Brain microvascular endothelial cell (primary cell): ENCODE measurements around the gene GPR152.

Source experiments
- DNase-seq: peaks from one replicate; pipeline ENCODE4 v3.0.0-alpha.2; 2020
- H3K27ac ChIP-seq: fragments of 250-450 bp; sonication (Bioruptor Pico); 2 replicates; pipeline ENCODE4 v1.5.1; 2020; ENCODE audit warnings: mild to moderate bottlenecking, moderate library complexity
- H3K27me3 ChIP-seq: fragments of 250-450 bp; sonication (Bioruptor Pico); replicated peaks from 2 replicates; pipeline ENCODE4 v1.5.1; 2020; ENCODE audit warnings: mild to moderate bottlenecking
- H3K36me3 ChIP-seq: fragments of 250-450 bp; sonication (Bioruptor Pico); replicated peaks from 2 replicates; pipeline ENCODE4 v1.5.1; 2020; ENCODE audit warnings: mild to moderate bottlenecking
- H3K4me3 ChIP-seq: 2 replicates; pipeline ENCODE4 v1.5.1; 2011; ENCODE audit warnings: low read depth, mild to moderate bottlenecking, control low read depth, low read length, moderate library complexity
- in situ Hi-C: cut with HindIII; loops from 2 replicates; pipeline ENCODE4 v1.10.0; 2017; ENCODE audit warnings: low sequenced_read_pairs, low pct_ligation_motif_present
- TF ChIP-seq, protein P1 (sequence below): IDR thresholded peaks from 2 replicates; pipeline ENCODE4 v1.5.1; 2011; ENCODE audit warnings: low read depth, mild to moderate bottlenecking, moderate library complexity, low read length, control low read depth, inconsistent platforms; ENCODE audit errors: missing control alignments

GPR152 gene

DNA sequence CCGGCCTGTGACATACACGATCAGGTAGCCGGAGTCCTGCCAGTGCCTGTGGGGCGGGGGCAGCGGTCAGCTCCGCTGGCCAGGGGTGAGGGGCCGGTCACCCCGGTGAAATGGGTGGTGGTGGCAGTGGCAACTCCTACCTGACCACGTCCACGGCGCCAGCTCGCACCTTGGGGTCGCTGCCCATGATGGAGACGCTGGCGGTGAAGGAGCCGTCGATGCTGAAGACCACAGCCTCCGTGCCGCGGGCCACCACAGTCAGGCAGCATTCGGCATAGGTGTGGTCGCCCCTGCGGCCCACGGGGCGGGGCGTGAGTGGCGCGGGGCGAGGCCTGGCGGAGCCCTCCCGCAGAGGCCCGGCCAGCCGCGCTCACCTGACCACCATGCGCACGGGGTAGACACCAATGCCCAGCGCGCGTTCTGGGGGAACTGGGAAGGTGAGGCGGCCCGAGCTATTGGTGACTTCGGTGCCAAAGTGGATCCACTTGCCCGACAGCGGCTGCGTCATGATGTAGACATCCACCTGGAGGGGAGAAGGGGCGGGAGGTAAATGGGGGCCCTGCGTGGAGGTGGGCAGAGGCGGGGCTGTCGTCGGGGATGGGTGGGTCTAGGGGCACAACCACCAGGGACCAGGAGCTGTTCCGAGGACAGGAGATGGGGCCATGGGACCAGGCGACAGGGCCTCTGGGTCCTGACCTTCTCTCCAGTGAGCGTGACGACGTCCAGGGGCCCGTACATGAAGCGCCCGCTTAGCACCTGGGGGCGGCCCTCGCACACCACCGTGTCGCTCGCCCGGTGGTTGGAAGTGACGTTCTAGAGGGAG, 41.2 kb upstream of the GPR152 start:
- TF ChIP-seq, protein P1, sequence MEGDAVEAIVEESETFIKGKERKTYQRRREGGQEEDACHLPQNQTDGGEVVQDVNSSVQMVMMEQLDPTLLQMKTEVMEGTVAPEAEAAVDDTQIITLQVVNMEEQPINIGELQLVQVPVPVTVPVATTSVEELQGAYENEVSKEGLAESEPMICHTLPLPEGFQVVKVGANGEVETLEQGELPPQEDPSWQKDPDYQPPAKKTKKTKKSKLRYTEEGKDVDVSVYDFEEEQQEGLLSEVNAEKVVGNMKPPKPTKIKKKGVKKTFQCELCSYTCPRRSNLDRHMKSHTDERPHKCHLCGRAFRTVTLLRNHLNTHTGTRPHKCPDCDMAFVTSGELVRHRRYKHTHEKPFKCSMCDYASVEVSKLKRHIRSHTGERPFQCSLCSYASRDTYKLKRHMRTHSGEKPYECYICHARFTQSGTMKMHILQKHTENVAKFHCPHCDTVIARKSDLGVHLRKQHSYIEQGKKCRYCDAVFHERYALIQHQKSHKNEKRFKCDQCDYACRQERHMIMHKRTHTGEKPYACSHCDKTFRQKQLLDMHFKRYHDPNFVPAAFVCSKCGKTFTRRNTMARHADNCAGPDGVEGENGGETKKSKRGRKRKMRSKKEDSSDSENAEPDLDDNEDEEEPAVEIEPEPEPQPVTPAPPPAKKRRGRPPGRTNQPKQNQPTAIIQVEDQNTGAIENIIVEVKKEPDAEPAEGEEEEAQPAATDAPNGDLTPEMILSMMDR, result no peak
- no peak overlapping the region for H3K4me3 ChIP-seq
- H3K27me3 ChIP-seq, result no peaks in the 10 kb centered on the region
- no peak for DNase-seq
- in situ Hi-C loops, result no loop called here
- no peak overlapping the region for H3K27ac ChIP-seq
- H3K36me3 ChIP-seq, result peaks cover 77% of the 10 kb centered on the region

DNA sequence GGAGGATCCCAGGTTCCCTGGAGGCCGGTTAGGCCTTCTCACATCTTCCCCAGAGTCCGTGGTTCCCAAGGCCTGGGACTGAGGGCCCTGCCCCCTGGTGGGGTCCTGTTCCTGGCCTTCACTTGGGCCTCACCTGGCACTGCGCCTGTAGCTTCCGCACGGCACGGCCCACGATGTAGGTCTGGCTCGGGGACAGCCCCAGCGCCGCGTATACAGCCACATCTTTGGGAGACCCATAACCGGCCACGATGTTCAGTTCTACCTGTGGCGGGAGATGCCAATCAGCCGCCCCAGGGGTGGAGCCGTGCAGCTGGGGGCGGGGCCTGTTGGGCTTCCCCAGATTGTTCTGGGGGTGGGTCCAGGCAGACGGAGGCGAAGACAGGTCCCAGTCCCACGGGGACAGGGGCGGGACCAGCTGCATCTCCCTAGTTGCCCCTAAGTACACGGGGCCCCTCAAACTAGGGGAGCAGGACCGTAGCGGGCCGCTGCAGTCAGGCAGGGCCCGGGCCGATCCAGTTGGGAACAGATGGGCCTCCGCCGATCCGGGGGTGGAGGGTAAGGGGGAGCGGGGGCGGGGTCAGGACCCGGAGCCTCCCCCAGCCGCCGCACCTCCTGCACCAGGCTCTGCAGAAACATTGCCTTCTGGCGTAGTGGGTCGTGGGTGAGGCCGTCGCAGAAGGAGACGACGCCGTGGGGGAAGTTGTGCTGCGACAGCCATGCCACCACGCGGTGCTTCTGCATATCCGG, 40.4 kb upstream of the GPR152 start:
- in situ Hi-C loops, result no loop called here
- DNase-seq, result no peak
- H3K27me3 ChIP-seq, result no peaks in the 10 kb centered on the region
- H3K27ac ChIP-seq, result no peak overlapping the region
- peaks cover 73% of the 10 kb centered on the region for H3K36me3 ChIP-seq
- H3K4me3 ChIP-seq, result no peak overlapping the region
- TF ChIP-seq, protein P1, result no peak

DNA sequence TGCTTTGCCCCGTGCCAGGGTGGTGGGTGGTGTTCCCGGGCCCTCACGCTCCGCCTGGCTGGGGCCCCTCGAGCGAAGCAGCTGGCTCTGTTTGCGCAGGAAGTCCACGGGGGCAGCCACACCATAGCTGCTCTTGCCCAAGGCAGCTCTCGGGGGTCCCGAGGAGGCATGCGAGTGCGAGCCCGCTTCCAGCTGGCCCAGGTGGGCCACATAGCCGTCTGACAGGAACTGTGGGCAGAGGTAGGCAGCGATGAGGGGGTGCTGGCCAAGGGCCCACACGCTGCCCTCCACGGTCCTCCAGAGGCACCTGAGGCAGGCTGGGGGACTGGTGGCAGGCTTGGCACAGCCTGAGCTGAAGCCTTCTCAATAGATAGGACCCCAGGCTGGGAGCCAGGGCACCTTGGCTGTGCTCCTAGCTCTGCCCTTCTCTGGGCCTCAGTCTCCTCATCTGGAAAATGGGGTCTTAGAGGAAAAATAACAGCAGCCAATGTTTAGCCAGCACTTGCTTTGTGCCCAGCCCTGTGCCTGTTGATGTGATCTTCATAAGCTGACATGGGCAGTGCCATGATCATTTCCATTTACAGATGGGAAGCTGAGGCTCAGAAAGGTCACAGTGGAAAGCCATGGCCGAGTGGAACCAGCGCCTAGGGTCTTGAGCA, 39.7 kb upstream of the GPR152 start:
- in situ Hi-C loops, result no loop called here
- Histone ChIP-seq H3K27me3 (no peaks in the 10 kb centered on the region), H3K27ac (no peak overlapping the region), H3K36me3 (peaks cover 68% of the 10 kb centered on the region), H3K4me3 (no peak overlapping the region)
- TF ChIP-seq, protein P1, result no peak
- no peak for DNase-seq

DNA sequence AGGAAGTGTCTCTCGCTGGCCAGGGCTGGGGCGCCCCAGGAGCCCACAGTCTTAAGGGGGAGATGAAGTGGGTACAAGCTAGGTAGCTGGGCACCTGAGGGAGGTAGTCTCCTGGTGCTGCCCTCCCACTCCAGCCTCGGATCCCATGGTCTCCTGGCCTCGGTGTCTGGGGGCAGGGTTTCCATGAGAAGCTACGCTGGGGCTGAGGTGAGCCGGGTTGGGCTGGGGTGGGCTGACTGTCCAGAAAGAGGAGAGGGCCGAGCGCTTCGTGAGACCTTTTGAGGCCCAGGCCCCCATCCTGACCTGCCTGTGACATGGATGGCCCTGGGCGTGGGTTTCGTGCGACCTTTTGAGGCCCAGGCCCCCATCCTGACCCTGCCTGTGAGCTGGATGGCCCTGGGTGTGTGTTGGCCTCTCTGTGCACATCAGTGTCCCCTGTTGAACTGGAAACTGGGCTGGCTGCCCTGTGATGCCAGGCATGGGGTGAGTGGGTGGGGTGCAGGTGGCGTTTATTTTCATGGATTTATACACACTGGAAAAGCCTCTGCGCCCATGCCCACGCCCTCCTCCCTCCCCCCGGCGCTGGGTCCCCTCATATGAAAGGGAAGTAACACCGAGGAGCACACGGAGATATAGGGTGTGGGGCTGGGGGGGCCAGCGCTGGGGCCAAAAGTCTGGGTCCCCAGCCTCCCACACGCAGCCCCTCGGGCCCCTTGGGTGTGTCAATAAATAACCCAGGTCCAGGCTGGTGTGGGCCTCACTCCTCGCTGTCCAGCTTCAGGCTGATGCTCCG, 38.9 kb upstream of the GPR152 start:
- no peak for DNase-seq
- Histone ChIP-seq H3K27me3 (no peaks in the 10 kb centered on the region), H3K36me3 (peaks cover 63% of the 10 kb centered on the region), H3K4me3 (no peak overlapping the region), H3K27ac (no peak overlapping the region)
- TF ChIP-seq, protein P1, result no peak
- in situ Hi-C loops, result no loop called here

DNA sequence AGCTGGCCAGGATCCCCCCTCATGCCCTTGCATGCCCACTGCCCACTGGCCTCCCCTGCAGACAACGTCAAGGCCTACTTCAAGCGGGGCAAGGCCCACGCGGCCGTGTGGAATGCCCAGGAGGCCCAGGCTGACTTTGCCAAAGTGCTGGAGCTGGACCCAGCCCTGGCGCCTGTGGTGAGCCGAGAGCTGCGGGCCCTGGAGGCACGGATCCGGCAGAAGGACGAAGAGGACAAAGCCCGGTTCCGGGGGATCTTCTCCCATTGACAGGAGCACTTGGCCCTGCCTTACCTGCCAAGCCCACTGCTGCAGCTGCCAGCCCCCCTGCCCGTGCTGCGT, 38.2 kb upstream of the GPR152 start:
- no peaks in the 10 kb centered on the region for H3K27me3 ChIP-seq
- in situ Hi-C loops, result no loop called here
- TF ChIP-seq, protein P1, result no peak
- H3K4me3 ChIP-seq, result no peak overlapping the region
- H3K36me3 ChIP-seq, result peaks cover 55% of the 10 kb centered on the region
- DNase-seq, result no peak
- no peak overlapping the region for H3K27ac ChIP-seq
